H1 (cell line): ENCODE results near the gene DHX34. TPM values are rescaled to one million over a fixed set of nuclear protein-coding genes. Genes with fewer than 3 reads are reported as not detected.

Source experiments
- BCL11A ChIP-seq, 2 experiments: IDR thresholded peaks; one replicate each; pipeline ENCODE4 v1.6.1; 2011; ENCODE audit warnings: low read depth in 2 of 2, low read length in 2 of 2, mild to moderate bottlenecking in 2 of 2
- KDM1A ChIP-seq: fragments of 200-600, 300-600 bp; sonication (generic); IDR thresholded peaks from 2 replicates; pipeline ENCODE4 v1.7.1; 2016; ENCODE audit warnings: mild to moderate bottlenecking, low read length, borderline replicate concordance
- POLR2AphosphoS5 ChIP-seq: IDR thresholded peaks from 2 replicates; pipeline ENCODE4 v1.6.1; 2011; ENCODE audit warnings: low read depth, low read length
- SIX5 ChIP-seq: IDR thresholded peaks from 2 replicates; pipeline ENCODE4 v1.6.1; 2011; ENCODE audit warnings: mild to moderate bottlenecking, low read depth, low read length
- SP1 ChIP-seq: IDR thresholded peaks from 2 replicates; pipeline ENCODE4 v1.6.1; 2011; ENCODE audit warnings: low read depth, low read length
- SP2 ChIP-seq: IDR thresholded peaks from 2 replicates; pipeline ENCODE4 v1.6.1; 2012; ENCODE audit warnings: mild to moderate bottlenecking, low read length, inconsistent platforms
- SP4 ChIP-seq: IDR thresholded peaks from 2 replicates; pipeline ENCODE4 v1.6.1; 2012; ENCODE audit warnings: low read length, inconsistent platforms
- ZNF274 ChIP-seq: IDR thresholded peaks from 2 replicates; pipeline ENCODE4 v1.7.0; 2012; ENCODE audit warnings: low read length, borderline replicate concordance; ENCODE audit errors: extremely low read depth
- polyA plus RNA-seq, 7 experiments: library from polyadenylated mRNA; depleted of rRNA in 3 of 7; stranded (reverse) in 5 of 7; unstranded in 2 of 7; fragments of >200 nt in 5 of 7; fragments of 200-250 nt in 2 of 7; gene quantifications; 1 replicate in 5 of 7; 2 replicates in 1 of 7; 4 replicates in 1 of 7; pipeline versions ENCODE4 v1.2.1 to v1.2.3, GENCODE V29; 2011 to 2013; ENCODE audit warnings: missing spikeins in 2 of 7, mixed read lengths in 2 of 7
- total RNA-seq: library from RNA; stranded (reverse); fragmentation: NEBNext Ultra II Directional; extraction: Animal tissue kit (Norgen Biotek cat#: 25700); gene quantifications from 2 replicates; pipeline ENCODE4 v1.2.1, GENCODE V29; 2021
- TF ChIP-seq, protein P1 (sequence below): fragments of 300-600 bp; sonication (generic); IDR thresholded peaks from 2 replicates; pipeline ENCODE4 v1.7.1; 2012; ENCODE audit warnings: low read length, moderate library complexity, mild to moderate bottlenecking, inconsistent platforms; ENCODE audit not compliant: insufficient replicate concordance
- TF ChIP-seq, protein P2 (sequence below): IDR thresholded peaks from 2 replicates; pipeline ENCODE4 v1.6.1; 2012; ENCODE audit warnings: inconsistent platforms

The DHX34 gene
- total and polyA plus RNA-seq, 2 of the 8 experiments (the other 6 are each of a cell fraction or from before 2014, with no cell fraction given) = 17.5 to 24.3 TPM

GRCh38 chr19:47350630-47351029 lies 1.5 kb downstream of the DHX34 start (continued):
- TF ChIP-seq, protein P1, sequence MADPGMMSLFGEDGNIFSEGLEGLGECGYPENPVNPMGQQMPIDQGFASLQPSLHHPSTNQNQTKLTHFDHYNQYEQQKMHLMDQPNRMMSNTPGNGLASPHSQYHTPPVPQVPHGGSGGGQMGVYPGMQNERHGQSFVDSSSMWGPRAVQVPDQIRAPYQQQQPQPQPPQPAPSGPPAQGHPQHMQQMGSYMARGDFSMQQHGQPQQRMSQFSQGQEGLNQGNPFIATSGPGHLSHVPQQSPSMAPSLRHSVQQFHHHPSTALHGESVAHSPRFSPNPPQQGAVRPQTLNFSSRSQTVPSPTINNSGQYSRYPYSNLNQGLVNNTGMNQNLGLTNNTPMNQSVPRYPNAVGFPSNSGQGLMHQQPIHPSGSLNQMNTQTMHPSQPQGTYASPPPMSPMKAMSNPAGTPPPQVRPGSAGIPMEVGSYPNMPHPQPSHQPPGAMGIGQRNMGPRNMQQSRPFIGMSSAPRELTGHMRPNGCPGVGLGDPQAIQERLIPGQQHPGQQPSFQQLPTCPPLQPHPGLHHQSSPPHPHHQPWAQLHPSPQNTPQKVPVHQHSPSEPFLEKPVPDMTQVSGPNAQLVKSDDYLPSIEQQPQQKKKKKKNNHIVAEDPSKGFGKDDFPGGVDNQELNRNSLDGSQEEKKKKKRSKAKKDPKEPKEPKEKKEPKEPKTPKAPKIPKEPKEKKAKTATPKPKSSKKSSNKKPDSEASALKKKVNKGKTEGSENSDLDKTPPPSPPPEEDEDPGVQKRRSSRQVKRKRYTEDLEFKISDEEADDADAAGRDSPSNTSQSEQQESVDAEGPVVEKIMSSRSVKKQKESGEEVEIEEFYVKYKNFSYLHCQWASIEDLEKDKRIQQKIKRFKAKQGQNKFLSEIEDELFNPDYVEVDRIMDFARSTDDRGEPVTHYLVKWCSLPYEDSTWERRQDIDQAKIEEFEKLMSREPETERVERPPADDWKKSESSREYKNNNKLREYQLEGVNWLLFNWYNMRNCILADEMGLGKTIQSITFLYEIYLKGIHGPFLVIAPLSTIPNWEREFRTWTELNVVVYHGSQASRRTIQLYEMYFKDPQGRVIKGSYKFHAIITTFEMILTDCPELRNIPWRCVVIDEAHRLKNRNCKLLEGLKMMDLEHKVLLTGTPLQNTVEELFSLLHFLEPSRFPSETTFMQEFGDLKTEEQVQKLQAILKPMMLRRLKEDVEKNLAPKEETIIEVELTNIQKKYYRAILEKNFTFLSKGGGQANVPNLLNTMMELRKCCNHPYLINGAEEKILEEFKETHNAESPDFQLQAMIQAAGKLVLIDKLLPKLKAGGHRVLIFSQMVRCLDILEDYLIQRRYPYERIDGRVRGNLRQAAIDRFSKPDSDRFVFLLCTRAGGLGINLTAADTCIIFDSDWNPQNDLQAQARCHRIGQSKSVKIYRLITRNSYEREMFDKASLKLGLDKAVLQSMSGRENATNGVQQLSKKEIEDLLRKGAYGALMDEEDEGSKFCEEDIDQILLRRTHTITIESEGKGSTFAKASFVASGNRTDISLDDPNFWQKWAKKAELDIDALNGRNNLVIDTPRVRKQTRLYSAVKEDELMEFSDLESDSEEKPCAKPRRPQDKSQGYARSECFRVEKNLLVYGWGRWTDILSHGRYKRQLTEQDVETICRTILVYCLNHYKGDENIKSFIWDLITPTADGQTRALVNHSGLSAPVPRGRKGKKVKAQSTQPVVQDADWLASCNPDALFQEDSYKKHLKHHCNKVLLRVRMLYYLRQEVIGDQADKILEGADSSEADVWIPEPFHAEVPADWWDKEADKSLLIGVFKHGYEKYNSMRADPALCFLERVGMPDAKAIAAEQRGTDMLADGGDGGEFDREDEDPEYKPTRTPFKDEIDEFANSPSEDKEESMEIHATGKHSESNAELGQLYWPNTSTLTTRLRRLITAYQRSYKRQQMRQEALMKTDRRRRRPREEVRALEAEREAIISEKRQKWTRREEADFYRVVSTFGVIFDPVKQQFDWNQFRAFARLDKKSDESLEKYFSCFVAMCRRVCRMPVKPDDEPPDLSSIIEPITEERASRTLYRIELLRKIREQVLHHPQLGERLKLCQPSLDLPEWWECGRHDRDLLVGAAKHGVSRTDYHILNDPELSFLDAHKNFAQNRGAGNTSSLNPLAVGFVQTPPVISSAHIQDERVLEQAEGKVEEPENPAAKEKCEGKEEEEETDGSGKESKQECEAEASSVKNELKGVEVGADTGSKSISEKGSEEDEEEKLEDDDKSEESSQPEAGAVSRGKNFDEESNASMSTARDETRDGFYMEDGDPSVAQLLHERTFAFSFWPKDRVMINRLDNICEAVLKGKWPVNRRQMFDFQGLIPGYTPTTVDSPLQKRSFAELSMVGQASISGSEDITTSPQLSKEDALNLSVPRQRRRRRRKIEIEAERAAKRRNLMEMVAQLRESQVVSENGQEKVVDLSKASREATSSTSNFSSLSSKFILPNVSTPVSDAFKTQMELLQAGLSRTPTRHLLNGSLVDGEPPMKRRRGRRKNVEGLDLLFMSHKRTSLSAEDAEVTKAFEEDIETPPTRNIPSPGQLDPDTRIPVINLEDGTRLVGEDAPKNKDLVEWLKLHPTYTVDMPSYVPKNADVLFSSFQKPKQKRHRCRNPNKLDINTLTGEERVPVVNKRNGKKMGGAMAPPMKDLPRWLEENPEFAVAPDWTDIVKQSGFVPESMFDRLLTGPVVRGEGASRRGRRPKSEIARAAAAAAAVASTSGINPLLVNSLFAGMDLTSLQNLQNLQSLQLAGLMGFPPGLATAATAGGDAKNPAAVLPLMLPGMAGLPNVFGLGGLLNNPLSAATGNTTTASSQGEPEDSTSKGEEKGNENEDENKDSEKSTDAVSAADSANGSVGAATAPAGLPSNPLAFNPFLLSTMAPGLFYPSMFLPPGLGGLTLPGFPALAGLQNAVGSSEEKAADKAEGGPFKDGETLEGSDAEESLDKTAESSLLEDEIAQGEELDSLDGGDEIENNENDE = no peak
- TF ChIP-seq BCL11A (IDR thresholded peaks at IDR 0.05; ENCODE audit: low read depth in 2 of 2, low read length in 2 of 2) = no peak
- TF ChIP-seq SP1 = no peak
- no peak for TF ChIP-seq SP4
- no peak for TF ChIP-seq POLR2AphosphoS5
- TF ChIP-seq SP2 = no peak
- no peak for TF ChIP-seq ZNF274
- no peak for TF ChIP-seq SIX5
- TF ChIP-seq, protein P2, sequence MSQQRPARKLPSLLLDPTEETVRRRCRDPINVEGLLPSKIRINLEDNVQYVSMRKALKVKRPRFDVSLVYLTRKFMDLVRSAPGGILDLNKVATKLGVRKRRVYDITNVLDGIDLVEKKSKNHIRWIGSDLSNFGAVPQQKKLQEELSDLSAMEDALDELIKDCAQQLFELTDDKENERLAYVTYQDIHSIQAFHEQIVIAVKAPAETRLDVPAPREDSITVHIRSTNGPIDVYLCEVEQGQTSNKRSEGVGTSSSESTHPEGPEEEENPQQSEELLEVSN = no peak
- TF ChIP-seq KDM1A = no peak
